Measurements from ENCODE around the gene CCDC91.
A peak's percentile ranks its signal among the peaks of the same experiment; 100 is the strongest.

Gene CCDC91, protein sequence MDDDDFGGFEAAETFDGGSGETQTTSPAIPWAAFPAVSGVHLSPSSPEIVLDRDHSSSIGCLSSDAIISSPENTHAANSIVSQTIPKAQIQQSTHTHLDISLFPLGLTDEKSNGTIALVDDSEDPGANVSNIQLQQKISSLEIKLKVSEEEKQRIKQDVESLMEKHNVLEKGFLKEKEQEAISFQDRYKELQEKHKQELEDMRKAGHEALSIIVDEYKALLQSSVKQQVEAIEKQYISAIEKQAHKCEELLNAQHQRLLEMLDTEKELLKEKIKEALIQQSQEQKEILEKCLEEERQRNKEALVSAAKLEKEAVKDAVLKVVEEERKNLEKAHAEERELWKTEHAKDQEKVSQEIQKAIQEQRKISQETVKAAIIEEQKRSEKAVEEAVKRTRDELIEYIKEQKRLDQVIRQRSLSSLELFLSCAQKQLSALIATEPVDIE

GRCh38 chr12:28190321-28191050, at the start of gene CCDC91:
Gene CCDC91, plus strand, starts transcription at chr12:28190456. Its CDS starts 66,760 bp downstream, at chr12:28257216.
- peak; percentile 96 for DNase-seq (ENCODE audit: low spot score)

GRCh38 chr12:28144059-28144458, 46.2 kb upstream of the CCDC91 start:
- no peak for DNase-seq (ENCODE audit: low spot score)

- DNase-seq (ENCODE audit: low spot score), result no peak
Observed at GRCh38 chr12:28144532-28144931, 45.7 kb upstream of the CCDC91 start.

DNA sequence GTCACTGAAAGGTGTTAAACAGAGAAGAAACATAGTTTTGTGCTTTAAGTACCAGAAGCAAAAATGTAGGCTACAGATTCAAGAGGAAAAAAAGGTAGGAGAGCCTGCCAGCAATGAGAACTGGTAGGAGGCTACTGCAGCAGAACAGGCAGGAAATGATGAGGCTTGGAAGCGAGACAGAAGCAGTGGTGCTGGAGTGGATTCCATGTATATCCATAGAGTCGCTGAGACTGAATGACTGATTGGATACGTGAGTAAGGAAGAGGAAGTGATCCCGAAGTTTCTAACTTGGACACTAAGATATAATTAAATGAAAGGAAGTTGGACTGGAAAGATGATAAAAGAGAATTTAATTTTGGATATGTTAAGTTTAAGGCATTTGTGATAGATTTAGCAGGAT, 45.0 kb upstream of the CCDC91 start:
- no peak for DNase-seq (ENCODE audit: low spot score)

DNA sequence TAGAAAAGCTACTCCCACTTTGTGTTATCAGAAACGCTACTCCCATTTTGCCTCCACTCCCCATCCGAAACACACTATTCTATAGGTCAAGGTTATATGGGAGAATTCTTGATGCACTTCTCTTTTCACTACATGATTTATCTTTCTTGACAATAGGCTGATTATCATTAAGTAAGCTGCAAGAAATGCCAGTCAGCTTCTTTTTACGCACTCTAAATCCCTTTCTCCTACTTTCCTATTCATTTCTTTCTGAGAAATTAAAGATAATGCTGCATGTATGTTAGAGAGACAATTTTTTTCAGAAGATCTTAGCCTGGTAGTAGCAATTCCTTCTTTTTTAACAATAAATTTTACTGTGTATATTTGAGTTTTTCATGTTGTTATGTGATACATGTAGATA, 41.0 kb upstream of the CCDC91 start:
- no peak for DNase-seq (ENCODE audit: low spot score)

GRCh38 chr12:28156362-28156761, 33.9 kb upstream of the CCDC91 start:
- no peak for DNase-seq (ENCODE audit: low spot score)

GRCh38 chr12:28156804-28157203, 33.5 kb upstream of the CCDC91 start:
- DNase-seq (ENCODE audit: low spot score), result no peak

DNA sequence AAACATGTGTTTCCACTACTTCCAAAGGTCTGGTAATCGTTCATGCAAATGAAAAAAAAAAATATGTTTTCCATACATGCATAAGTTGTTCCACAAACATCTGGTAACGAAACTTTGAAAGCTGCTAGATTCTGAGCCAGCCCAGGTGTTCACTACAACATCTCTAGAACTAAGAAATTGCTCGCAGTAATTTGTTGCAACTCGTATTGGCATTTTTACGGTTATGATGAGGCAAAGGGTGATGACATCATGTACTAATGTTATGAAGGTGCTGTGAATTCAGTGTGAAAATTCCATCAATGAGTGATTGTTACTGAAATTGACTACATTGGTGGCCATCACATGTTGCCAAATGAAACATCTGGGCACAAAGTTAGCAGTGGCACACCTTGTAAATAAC, 31.9 kb upstream of the CCDC91 start:
- no peak for DNase-seq (ENCODE audit: low spot score)

DNA sequence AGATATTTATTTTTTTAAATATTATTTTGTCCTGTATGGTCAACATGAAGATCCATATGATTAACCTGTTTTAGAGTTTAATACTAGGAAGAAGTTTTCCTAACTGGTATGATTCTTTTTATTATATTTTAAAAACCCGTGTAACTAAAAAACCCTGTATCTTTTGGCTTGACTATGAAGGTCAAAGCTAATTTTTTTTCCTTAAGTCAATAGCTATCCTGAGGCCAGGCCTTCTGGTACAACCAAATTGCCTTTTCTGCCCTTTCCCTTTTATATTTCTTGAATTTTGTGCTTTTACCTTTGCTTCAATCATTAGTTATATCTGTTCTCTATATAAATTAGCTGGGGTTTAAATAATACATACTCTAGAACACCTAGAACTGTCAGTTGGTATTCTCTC, 30.6 kb upstream of the CCDC91 start:
- no peak for DNase-seq (ENCODE audit: low spot score)

- DNase-seq (ENCODE audit: low spot score), result no peak
Observed at GRCh38 chr12:28161697-28162096, 28.6 kb upstream of the CCDC91 start.

- DNase-seq (ENCODE audit: low spot score), result no peak
Observed at GRCh38 chr12:28162697-28163096, 27.6 kb upstream of the CCDC91 start.

GRCh38 chr12:28164644-28165275, 25.5 kb upstream of the CCDC91 start:
- no peak for DNase-seq (ENCODE audit: low spot score)

DNA sequence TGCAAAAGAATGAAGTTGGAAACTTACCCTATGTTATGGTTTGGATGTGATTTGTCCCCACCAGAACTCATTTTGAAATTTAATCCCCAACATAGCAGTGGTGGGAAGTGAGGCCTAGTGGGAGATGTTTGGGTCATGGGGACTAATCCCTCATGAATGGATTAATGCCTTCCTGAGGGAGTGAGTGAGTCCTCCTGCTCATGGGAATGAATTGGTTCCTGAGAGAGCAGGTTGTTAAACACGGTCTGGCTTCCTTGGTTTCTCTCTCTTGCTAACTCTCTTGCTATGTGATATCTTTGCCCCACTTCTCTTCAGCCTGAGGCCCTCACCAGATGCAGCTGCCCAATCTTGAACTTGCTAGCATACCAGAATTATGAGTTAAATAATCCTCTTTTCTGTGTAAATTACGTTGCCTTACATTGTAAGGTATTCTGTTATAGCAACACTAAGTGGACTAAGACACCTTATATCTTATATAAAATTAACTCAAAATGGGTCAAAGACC, 22.2 kb upstream of the CCDC91 start:
- DNase-seq (ENCODE audit: low spot score), result no peak

DNA sequence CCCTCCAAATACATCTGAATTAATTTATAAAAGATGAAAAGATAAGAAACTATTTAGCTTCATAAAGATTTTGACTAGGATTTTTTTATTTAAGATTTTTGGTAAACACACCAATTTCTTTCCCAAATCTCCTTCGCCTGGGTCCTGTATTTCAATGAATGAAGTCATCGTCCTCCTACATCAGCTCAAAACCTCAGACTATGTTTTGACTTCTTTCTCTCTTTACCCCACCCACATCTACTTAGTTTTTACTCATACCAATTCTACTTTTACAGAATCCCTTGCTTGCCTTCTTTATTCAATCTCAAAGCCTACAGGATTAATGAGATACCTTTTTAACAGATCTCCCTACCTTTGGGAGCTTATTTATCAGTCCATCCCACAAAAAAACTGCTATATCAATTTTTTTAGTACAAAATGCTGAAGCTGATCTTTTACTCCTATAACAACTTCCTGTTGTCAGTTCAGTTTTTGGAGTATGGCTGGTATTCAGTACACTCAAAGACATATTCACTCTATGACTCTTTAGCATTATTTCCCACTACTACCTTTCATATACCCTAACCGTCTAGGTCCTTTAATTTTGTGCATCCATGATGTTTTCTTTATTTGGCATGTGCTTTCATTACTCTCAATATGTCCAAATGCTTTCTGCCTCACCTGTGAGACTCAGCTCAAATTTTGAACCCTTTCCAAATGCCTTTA, 18.7 kb upstream of the CCDC91 start:
- no peak for DNase-seq (ENCODE audit: low spot score)

GRCh38 chr12:28172434-28173030, 17.7 kb upstream of the CCDC91 start:
- DNase-seq (ENCODE audit: low spot score), result peak; percentile 33

GRCh38 chr12:28173440-28173839, 16.8 kb upstream of the CCDC91 start:
- DNase-seq (ENCODE audit: low spot score), result no peak

DNA sequence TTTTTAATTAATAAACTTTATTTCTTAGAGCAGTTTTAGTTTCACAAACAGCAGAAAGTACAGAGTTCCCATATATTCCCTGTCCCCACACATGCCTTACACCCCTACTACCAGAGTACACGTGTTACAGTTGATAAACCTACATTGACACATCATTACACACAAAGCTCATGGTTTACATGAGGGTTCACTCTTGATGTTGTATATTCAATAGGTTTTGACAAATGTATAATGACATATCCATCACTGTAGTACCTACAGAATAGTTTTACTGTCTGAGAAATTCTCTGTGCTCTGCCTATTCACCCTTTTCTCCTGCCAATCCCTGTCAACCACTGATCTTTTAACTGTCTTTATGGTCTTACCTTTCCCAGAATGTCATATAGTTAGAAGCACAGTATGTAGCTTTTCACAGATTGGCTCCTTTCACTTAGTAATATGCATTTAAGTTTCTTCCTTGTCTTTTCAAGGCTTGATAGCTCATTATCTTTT, 15.1 kb upstream of the CCDC91 start:
- DNase-seq (ENCODE audit: low spot score), result no peak

- DNase-seq (ENCODE audit: low spot score), result no peak
Observed at GRCh38 chr12:28176295-28176694, 14.0 kb upstream of the CCDC91 start.

DNA sequence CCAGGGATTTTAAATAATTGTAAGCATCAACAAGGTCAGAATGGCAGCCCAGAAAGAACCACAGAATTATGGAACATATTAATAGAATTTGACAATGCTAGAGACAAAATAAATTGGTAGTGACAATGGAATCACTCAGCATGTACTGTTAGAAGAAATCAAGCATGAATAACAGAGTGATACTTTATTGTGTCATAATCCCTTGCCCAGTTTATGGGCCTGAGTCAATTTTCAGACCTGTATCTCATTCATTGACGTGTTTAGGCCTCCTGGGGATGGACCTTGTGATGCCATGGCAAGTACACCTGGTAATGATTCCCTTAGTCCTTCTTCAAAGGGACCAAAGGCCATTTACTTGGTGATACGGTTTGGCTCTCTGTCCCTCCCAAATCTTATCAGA, 12.8 kb upstream of the CCDC91 start:
- DNase-seq (ENCODE audit: low spot score), result no peak

GRCh38 chr12:28177905-28178304, 12.4 kb upstream of the CCDC91 start:
- DNase-seq (ENCODE audit: low spot score), result no peak

DNA sequence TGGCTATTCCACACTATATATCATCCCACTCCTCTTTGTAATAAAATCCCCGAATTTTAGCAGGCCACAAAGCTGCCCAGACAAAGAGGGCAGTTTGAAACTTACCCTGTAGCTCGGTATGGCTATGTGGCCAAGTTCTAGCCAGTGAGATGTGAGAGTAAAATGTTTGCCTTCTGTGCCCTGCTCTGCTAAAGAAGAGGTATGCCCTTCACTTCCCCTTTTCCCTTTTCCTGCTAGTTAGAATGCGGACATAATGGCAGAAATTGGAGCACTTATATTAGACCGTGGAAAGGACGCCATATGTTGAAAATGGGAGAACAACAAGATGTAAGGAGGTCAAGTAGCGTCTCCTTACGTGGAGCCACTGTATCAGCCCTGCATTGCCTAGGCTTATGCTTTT, 11.5 kb upstream of the CCDC91 start:
- DNase-seq (ENCODE audit: low spot score), result no peak

DNA sequence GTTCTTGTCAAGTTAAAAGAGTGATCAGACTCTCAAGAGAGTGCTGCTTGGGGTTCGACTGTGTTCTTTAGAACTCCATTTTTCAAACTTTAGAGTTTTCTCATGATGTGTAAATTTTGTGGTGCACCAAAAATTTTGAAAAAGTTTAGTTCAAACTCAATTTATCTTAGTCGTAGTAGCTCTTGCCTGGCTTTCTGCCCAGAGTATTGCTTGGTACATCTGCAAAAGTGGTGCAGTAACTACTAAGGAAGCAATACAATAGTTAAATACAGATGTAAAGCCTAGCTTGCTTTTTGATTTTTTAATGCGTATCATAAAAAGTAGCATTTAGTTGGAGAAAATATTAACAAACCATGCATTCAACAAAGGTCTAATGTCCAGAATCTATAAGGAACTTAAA, 9.5 kb upstream of the CCDC91 start:
- DNase-seq (ENCODE audit: low spot score), result no peak

Data from hematopoietic multipotent progenitor cell treated with erythropoietin and hydrocortisone succinate and interleukin-3 and kit ligand, for 15 days (in vitro differentiated cells).